GM23338 (cell line): ENCODE measurements around the gene FARSA. TPM values are rescaled to one million over a fixed set of nuclear protein-coding genes. Genes with fewer than 3 reads are reported as not detected.

Experiments
- ATAC-seq: fragments of 200-7000 bp; cut with Tn5 transposase; 3 replicates; pipeline ENCODE4 v1.9.1; 2020
- DNase-seq: peaks from one replicate; pipeline ENCODE4 v3.0.0-alpha.2; 2015; ENCODE audit warnings: low spot score
- H2AFZ ChIP-seq: fragments of 200-600 bp; sonication (generic); 2 replicates; pipeline ENCODE4 v1.8.0; 2016; ENCODE audit warnings: antibody characterized with exemption, mild to moderate bottlenecking, moderate library complexity
- H3F3A ChIP-seq: fragments of 200-600 bp; sonication (generic); replicated peaks from 2 replicates; pipeline ENCODE4 v1.8.0; 2017; ENCODE audit warnings: antibody characterized with exemption, mixed run types, low read depth
- H3K27ac ChIP-seq: fragments of 200-600 bp; sonication (generic); 2 replicates; pipeline ENCODE4 v1.6.1; 2016; ENCODE audit warnings: low read depth
- H3K27me3 ChIP-seq: fragments of 200-600 bp; sonication (generic); 2 replicates; pipeline ENCODE4 v1.8.0; 2016; ENCODE audit warnings: mild to moderate bottlenecking, mixed run types, moderate library complexity; ENCODE audit not compliant: insufficient read depth
- H3K36me3 ChIP-seq: fragments of 200-600 bp; sonication (generic); 2 replicates; pipeline ENCODE4 v1.8.0; 2016; ENCODE audit warnings: mild to moderate bottlenecking; ENCODE audit not compliant: insufficient read depth
- H3K4me1 ChIP-seq: fragments of 200-600 bp; sonication (generic); 2 replicates; pipeline ENCODE4 v1.8.0; 2016; ENCODE audit warnings: mild to moderate bottlenecking, moderate library complexity; ENCODE audit not compliant: insufficient read depth
- H3K4me2 ChIP-seq: fragments of 200-600 bp; sonication (generic); 2 replicates; pipeline ENCODE4 v1.7.1; 2017; ENCODE audit warnings: mixed run types
- H3K4me3 ChIP-seq: fragments of 200-600 bp; sonication (generic); 2 replicates; pipeline ENCODE4 v1.6.1; 2016; ENCODE audit warnings: mixed run types
- H3K79me2 ChIP-seq: fragments of 200-600 bp; sonication (generic); replicated peaks from 2 replicates; pipeline ENCODE4 v1.8.0; 2017; ENCODE audit warnings: mild to moderate bottlenecking; ENCODE audit not compliant: insufficient read depth
- H3K9me2 ChIP-seq: fragments of 200-600 bp; sonication (generic); 2 replicates; pipeline ENCODE4 v1.8.0; 2017; ENCODE audit not compliant: insufficient read depth
- H4K20me1 ChIP-seq: fragments of 200-600 bp; sonication (generic); replicated peaks from 2 replicates; pipeline ENCODE4 v1.8.0; 2017; ENCODE audit warnings: mild to moderate bottlenecking; ENCODE audit not compliant: insufficient read depth
- H3K27ac Mint-ChIP-seq: 2 replicates; pipeline ENCODE4 v1.8.0; 2020; ENCODE audit warnings: inconsistent platforms, mild to moderate bottlenecking, moderate library complexity, mixed read lengths
- H3K27me3 Mint-ChIP-seq: 3 replicates; pipeline ENCODE4 v1.8.0; 2022; ENCODE audit warnings: low read depth, mild to moderate bottlenecking, moderate library complexity, mixed read lengths, inconsistent platforms; ENCODE audit not compliant: insufficient read depth, poor library complexity
- H3K36me3 Mint-ChIP-seq: 3 replicates; pipeline ENCODE4 v1.8.0; 2021; ENCODE audit warnings: low read depth, mild to moderate bottlenecking, inconsistent platforms, moderate library complexity, mixed read lengths
- H3K4me1 Mint-ChIP-seq: 3 replicates; pipeline ENCODE4 v1.8.0; 2020; ENCODE audit warnings: mild to moderate bottlenecking, inconsistent platforms, mixed read lengths
- H3K4me3 Mint-ChIP-seq: 3 replicates; pipeline ENCODE4 v1.8.0; 2021; ENCODE audit warnings: moderate library complexity, mild to moderate bottlenecking, inconsistent platforms, mixed read lengths
- H3K9me3 Mint-ChIP-seq: 3 replicates; pipeline ENCODE4 v1.8.0; 2020; ENCODE audit warnings: moderate library complexity, mild to moderate bottlenecking, inconsistent platforms, mixed read lengths
- CREB1 ChIP-seq: fragments of 250-450 bp; sonication (Bioruptor Pico); IDR thresholded peaks from 2 replicates; pipeline ENCODE4 v1.5.0; 2020; ENCODE audit warnings: low read depth, mild to moderate bottlenecking, moderate library complexity
- ETS1 ChIP-seq: IDR thresholded peaks from 2 replicates; pipeline ENCODE4 v1.6.1; 2016; ENCODE audit warnings: antibody characterized with exemption
- EZH2 ChIP-seq: fragments of 200-600 bp; sonication (generic); IDR thresholded peaks from one replicate; pipeline ENCODE4 v1.8.0; 2017; ENCODE audit warnings: antibody characterized with exemption, mild to moderate bottlenecking, low read depth; ENCODE audit not compliant: unreplicated experiment
- EZH2phosphoT487 ChIP-seq: fragments of 200-600 bp; sonication (generic); IDR thresholded peaks from one replicate; pipeline ENCODE4 v1.8.1; 2018; ENCODE audit warnings: antibody characterized with exemption; ENCODE audit not compliant: unreplicated experiment
- REST ChIP-seq: IDR thresholded peaks from one replicate; pipeline ENCODE4 v1.6.1; 2018; ENCODE audit warnings: antibody characterized with exemption; ENCODE audit not compliant: unreplicated experiment
- STAT1 ChIP-seq: IDR thresholded peaks from one replicate; pipeline ENCODE4 v1.6.1; 2016; ENCODE audit warnings: antibody characterized with exemption; ENCODE audit not compliant: unreplicated experiment
- ZNF114 ChIP-seq: fragments of 250-450 bp; sonication (Bioruptor Pico); IDR thresholded peaks from 2 replicates; pipeline ENCODE4 v1.5.0; 2020; ENCODE audit warnings: mild to moderate bottlenecking, moderate library complexity
- ZNF331 ChIP-seq: fragments of 250-450 bp; sonication (Bioruptor Pico); IDR thresholded peaks from 2 replicates; pipeline ENCODE4 v1.5.0; 2020; ENCODE audit warnings: low read depth, mild to moderate bottlenecking, moderate library complexity
- ZNF462 ChIP-seq: fragments of 250-450 bp; sonication (Bioruptor Pico); IDR thresholded peaks from 2 replicates; pipeline ENCODE4 v1.5.0; 2020; ENCODE audit warnings: mild to moderate bottlenecking, moderate library complexity
- polyA plus RNA-seq: library from polyadenylated mRNA; unstranded; fragments of >200 nt; fragmentation: Nextera tagmentation; extraction: Ambion mirVana; gene quantifications from 2 replicates; pipeline ENCODE4 v1.2.1, GENCODE V29; 2016
- total RNA-seq: library from RNA; depleted of rRNA; stranded (reverse); fragments of >200 nt; shearing (Covaris generic); gene quantifications from 2 replicates; pipeline ENCODE4 v1.2.3, GENCODE V29; 2014

FARSA gene
- total and polyA plus RNA-seq, 2 experiments from 2014 or later = 74.7 to 86.4 TPM

DNA sequence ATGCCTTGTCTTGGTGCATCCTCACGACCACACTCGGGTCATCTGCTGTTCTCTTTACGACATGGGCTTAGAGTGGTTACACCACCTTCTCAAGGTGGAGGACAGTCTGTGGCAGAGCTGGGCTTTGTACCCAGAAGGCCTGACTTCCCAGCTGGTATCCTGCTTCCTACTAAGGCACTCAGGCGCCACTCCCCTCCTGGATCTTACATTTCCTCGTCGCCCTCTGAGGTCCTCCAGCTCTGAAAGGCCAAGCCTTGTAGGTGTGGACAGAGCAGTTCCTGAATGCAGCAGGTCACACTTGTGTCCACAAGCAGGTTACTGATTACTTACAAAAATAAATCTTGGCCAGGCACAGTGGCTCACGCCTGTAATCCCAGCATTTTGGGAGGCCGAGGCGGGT, 26.3 kb downstream of the FARSA start:
- Mint-ChIP-seq H3K9me3 (no peaks in the 10 kb centered on the region), H3K36me3 (peaks cover 10% of the 10 kb centered on the region; the same call in 2 of the 3 replicates), H3K27ac (no peak overlapping the region), H3K4me1 (peaks cover 2% of the 10 kb centered on the region), H3K4me3 (no peak overlapping the region), H3K27me3 (peaks cover 11% of the 10 kb centered on the region)
- H2AFZ ChIP-seq = no peak overlapping the region
- H3K4me1 ChIP-seq = peaks cover 3% of the 10 kb centered on the region; the same call in 1 of the 2 replicates
- no peak for ATAC-seq
- no peaks in the 10 kb centered on the region for H4K20me1 ChIP-seq
- no peaks in the 10 kb centered on the region for H3K36me3 ChIP-seq
- 0 out of 2 replicates have a peak, but pooled peaks cover 2% of the 10 kb centered on the region for H3F3A ChIP-seq
- DNase-seq = no peak
- no peak for TF ChIP-seq STAT1
- TF ChIP-seq ZNF331 (CRISPR knock-in tag) = no peak
- TF ChIP-seq EZH2phosphoT487 = no peak
- no peak for TF ChIP-seq REST
- no peak overlapping the region for H3K27ac ChIP-seq
- no peaks in the 10 kb centered on the region for H3K79me2 ChIP-seq
- no peaks in the 10 kb centered on the region for H3K9me2 ChIP-seq
- H3K27me3 ChIP-seq = no peaks in the 10 kb centered on the region
- no peak overlapping the region for H3K4me3 ChIP-seq
- no peak overlapping the region for H3K4me2 ChIP-seq

- H3K4me3 ChIP-seq = no peak overlapping the region
- H3K36me3 ChIP-seq = peaks cover 6% of the 10 kb centered on the region
- peaks cover 6% of the 10 kb centered on the region for H3K27me3 Mint-ChIP-seq
- no peak overlapping the region for H3K27ac ChIP-seq
- H3K4me1 Mint-ChIP-seq = no peaks in the 10 kb centered on the region
- no peaks in the 10 kb centered on the region for H3K27me3 ChIP-seq
- no peaks in the 10 kb centered on the region for H3K9me2 ChIP-seq
- H3K79me2 ChIP-seq = no peaks in the 10 kb centered on the region
- H3K36me3 Mint-ChIP-seq = peaks cover 41% of the 10 kb centered on the region
- no peaks in the 10 kb centered on the region for H3F3A ChIP-seq
- H4K20me1 ChIP-seq = 0 out of 2 replicates have a peak, but pooled peaks cover 2% of the 10 kb centered on the region
- DNase-seq = no peak
- H3K4me2 ChIP-seq = no peak overlapping the region
- H2AFZ ChIP-seq = no peak overlapping the region
- no peak overlapping the region for H3K27ac Mint-ChIP-seq
- no peaks in the 10 kb centered on the region for H3K9me3 Mint-ChIP-seq
- ATAC-seq = no peak
- no peak overlapping the region for H3K4me3 Mint-ChIP-seq
- H3K4me1 ChIP-seq = no peaks in the 10 kb centered on the region
- TF ChIP-seq ZNF114 (CRISPR knock-in tag) (no peak), EZH2 (no peak), STAT1 (no peak), CREB1 (CRISPR knock-in tag) (no peak), ZNF462 (no peak), ETS1 (no peak), EZH2phosphoT487 (no peak)
Measured at GRCh38 chr19:12899891-12900518, 33.5 kb downstream of the FARSA start.
